Pancreas (tissue), 10 donors: ENCODE data around the gene SNTG2. TPM values are rescaled to one million over a fixed set of nuclear protein-coding genes. Genes with fewer than 3 reads are reported as not detected.

ENCODE experiments used
- ATAC-seq, 4 donors: fragments of 200-7000 bp; cut with Tn5 transposase; one replicate each; pipeline versions ENCODE4 v1.8.0 to v1.9.1; 2020; ENCODE audit warnings: mild to moderate bottlenecking in 4 of 4, moderate library complexity in 4 of 4
- DNase-seq, 6 donors: peaks; one replicate each; pipeline ENCODE4 v3.0.0-alpha.2; 2020
- FAIRE-seq: peaks from 2 replicates; lab custom pipeline; 2012; peaks lifted over from hg19 to GRCh38; lab: Jason Lieb, UNC
- H3K27ac ChIP-seq, 4 donors: fragments of 200-600 bp; sonication (generic); 1 replicate in 3 of 4; 2 replicates in 1 of 4; pipeline versions ENCODE4 v1.5.0 to v1.8.0; 2020
- H3K27me3 ChIP-seq, 4 donors: fragments of 200-600 bp; one replicate each; pipeline ENCODE4 v1.8.0; 2021
- H3K36me3 ChIP-seq, 3 donors: fragments of 200-600 bp; sonication (generic) in 1 of 3; one replicate each; pipeline versions ENCODE4 v1.5.0 to v1.8.0; 2020 to 2021
- H3K4me1 ChIP-seq, 3 donors: fragments of 200-600 bp; one replicate each; pipeline ENCODE4 v1.8.0; 2021
- H3K4me3 ChIP-seq, 4 donors: fragments of 200-600 bp; sonication (generic) in 2 of 4; one replicate each; pipeline versions ENCODE4 v1.5.0 to v1.8.0; 2020 to 2021
- H3K9me3 ChIP-seq, 4 donors: fragments of 200-600 bp; one replicate each; pipeline ENCODE4 v1.8.0; 2021
- CTCF ChIP-seq, 4 donors: fragments of 200-600 bp; sonication (generic) in 3 of 4; IDR thresholded peaks; one replicate each; pipeline versions ENCODE4 v1.5.0 to v1.8.0; 2021; ENCODE audit warnings: antibody characterized with exemption in 4 of 4
- WGBS, 2 donors: extraction: QIAGEN DNeasy Blood & Tissue Kit; methylation state at CpG; one replicate each; pipeline ENCODE4 v1.1.7; 2013; 5-methylcytosine and 5-hydroxymethylcytosine counted together
- intact Hi-C, 3 donors: fragments of 100-400 bp; cut with DNase I; formaldehyde crosslinking; loops; one replicate each; pipeline versions ENCODE4 v1.11.1 to v1.14.2; 2022
- polyA plus RNA-seq, 2 donors: library from polyadenylated mRNA; stranded (reverse); fragments of 200-250 nt; gene quantifications; one replicate each; pipeline ENCODE4 v1.2.3, GENCODE V29; 2013
- total RNA-seq, 6 donors: library from RNA; stranded (reverse); fragmentation: NEBNext Ultra II Directional in 4 of 6; extraction: Animal tissue kit (Norgen Biotek cat#: 25700) in 4 of 6; gene quantifications; one replicate each; pipeline versions ENCODE4 v1.2.1 to v1.2.4, GENCODE V29; 2021 to 2023
- donor health status: healthy with polysubstance abuse.
- donor health status: DM: no; HTN: no; CAD: no; lungs with moderate emphysema.
- donor health status: DM: no; HTN: no; CAD: no.
- donor health status: control.
- donor health status: control.
- donor health status: Bipolar disorder and iron deficiency.
- donor health status: DM: yes; HTN: yes; CAD: no.
- donor health status: DM: no; HTN: no; CAD: no.
- donor health status: DM: no; HTN: no; CAD: no.
- donor health status: DM: yes; HTN: yes; CAD: no.

The SNTG2 gene
- total and polyA plus RNA-seq, 8 donors = 1.4 to 19.2 (median 4.6) TPM

DNA sequence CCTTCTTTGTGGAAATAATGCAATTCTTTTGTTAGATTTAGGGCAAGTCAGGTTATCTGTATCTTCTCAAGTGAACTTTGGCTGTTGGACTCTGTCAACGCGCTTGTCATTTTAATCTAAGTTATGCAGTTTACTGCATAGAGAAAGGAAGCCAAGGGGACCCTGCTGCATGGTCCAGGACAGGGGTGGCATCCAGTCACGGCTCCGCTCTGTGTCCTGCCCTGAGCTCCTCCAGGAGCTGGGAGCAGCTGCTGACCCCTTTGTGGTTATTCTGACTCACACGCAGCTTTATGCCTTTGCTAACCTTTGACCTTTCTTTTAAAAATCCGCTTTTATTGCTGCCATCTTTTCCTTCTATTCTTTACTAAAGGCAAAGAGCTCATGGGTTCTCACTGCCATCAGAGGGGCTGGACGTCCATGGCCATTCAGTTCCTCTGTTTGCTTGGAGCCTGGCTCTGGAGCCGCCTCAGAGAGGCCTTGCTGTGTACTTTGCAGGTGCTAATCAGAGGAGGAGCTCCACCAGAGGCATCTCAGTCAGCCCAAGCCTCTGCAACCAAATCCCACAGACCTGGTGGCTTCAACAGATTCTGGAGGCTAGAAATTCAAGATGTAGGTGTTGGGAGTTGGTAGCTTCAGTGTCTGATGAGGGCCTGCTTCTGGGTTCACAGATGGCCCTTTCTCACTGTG lies 39.3 kb downstream of the SNTG2 start:
- intact Hi-C loops = no loop called here
- TF ChIP-seq CTCF (IDR thresholded peaks at IDR 0.05) = no peak
- Histone ChIP-seq H3K9me3 (no peaks in the 10 kb centered on the region), H3K4me3 (no peak overlapping the region), H3K27ac (no peak overlapping the region), H3K27me3 (no peaks in the 10 kb centered on the region), H3K36me3 (no peaks in the 10 kb centered on the region), H3K4me1 (no peaks in the 10 kb centered on the region)
- DNase-seq = no peak
- 75 to 76% methylated on average over 8 of the region's 8 CpGs for WGBS, 2 donors
- FAIRE-seq = no peak
- ATAC-seq = no peak

DNA sequence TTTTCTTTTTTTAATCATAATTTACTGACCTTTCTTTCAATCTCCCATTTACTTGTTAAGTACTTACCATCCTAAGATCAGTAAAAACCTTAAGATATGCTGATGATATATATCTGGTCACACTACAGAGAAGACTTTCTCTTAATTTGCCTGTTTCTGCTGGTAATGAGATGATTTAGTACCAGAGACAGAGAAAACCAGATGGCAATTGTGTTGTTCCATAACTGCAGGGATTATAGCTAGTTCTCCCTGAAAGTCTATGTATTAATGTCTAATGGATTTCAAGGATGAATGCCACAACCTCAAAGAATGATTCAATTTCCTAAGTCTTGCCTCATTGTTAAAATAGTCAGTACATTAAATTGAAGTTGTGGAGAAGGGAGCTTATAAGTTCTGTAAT lies 40.3 kb downstream of the SNTG2 start:
- Histone ChIP-seq H3K9me3 (no peaks in the 10 kb centered on the region), H3K4me3 (no peak overlapping the region), H3K4me1 (no peaks in the 10 kb centered on the region), H3K27ac (no peak overlapping the region), H3K36me3 (no peaks in the 10 kb centered on the region), H3K27me3 (no peaks in the 10 kb centered on the region)
- no peak for TF ChIP-seq CTCF (IDR thresholded peaks at IDR 0.05)
- ATAC-seq (no peak), DNase-seq (no peak), FAIRE-seq (no peak)
- intact Hi-C loops = no loop called here

- Histone ChIP-seq H3K4me1 (no peaks in the 10 kb centered on the region), H3K27ac (no peak overlapping the region), H3K27me3 (no peaks in the 10 kb centered on the region), H3K4me3 (no peak overlapping the region), H3K36me3 (no peaks in the 10 kb centered on the region), H3K9me3 (no peaks in the 10 kb centered on the region)
- intact Hi-C loops = no loop called here
- ATAC-seq (no peak), FAIRE-seq (no peak), DNase-seq (no peak)
- 75 to 80% methylated on average over 2 of the region's 2 CpGs for WGBS, 2 donors
- no peak for TF ChIP-seq CTCF (IDR thresholded peaks at IDR 0.05)
Observed at GRCh38 chr2:1002350-1002749, 51.7 kb downstream of the SNTG2 start.

GRCh38 chr2:1004398-1004797 lies 53.7 kb downstream of the SNTG2 start:
- intact Hi-C loops = no loop called here
- ATAC-seq (no peak), DNase-seq (no peak), FAIRE-seq (no peak)
- 71 to 75% methylated on average over 5 of the region's 5 CpGs for WGBS, 2 donors
- H3K27me3 ChIP-seq = no peaks in the 10 kb centered on the region
- no peak overlapping the region for H3K27ac ChIP-seq
- H3K36me3 ChIP-seq = no peaks in the 10 kb centered on the region
- TF ChIP-seq CTCF (IDR thresholded peaks at IDR 0.05) = no peak
- H3K4me1 ChIP-seq = no peaks in the 10 kb centered on the region
- H3K4me3 ChIP-seq = no peak overlapping the region
- no peaks in the 10 kb centered on the region for H3K9me3 ChIP-seq

DNA sequence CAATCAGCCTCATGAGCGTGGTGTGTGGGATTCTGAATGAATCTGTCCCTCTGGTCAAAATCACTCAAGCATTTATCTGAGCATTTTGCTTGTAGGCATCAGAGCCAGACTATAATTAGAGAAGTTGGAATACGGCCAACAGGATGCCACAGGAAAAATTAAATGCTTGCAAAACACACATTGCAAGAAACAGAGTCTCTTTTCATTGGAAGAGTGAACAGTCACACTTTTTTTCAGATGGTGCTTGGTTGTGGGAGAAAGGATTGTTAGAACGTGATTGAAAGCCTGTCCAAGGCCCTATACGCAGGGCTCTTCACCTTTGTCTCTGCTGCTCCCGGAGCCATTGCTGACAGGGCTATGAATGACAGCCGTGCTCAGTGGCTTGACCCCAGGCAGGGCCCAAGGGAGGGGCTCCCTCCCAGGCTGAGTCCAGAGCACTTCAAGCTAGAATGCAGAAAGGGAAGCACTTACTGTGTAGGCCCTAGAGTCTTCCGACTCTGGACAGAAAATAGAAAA lies 59.8 kb downstream of the SNTG2 start:
- no peak for DNase-seq
- no peak for FAIRE-seq
- intact Hi-C loops = no loop called here
- 40% methylated on average over 7 of the region's 7 CpGs for WGBS, 2 donors
- TF ChIP-seq CTCF (IDR thresholded peaks at IDR 0.05) = no peak
- Histone ChIP-seq H3K36me3 (no peaks in the 10 kb centered on the region), H3K27ac (no peak overlapping the region), H3K27me3 (no peaks in the 10 kb centered on the region), H3K4me1 (peaks cover 0 to 6% (median 0%) of the 10 kb centered on the region in 3 donors), H3K4me3 (no peak overlapping the region), H3K9me3 (no peaks in the 10 kb centered on the region)
- ATAC-seq = peak in 2 of 4 donors; percentile 14 to 50
